Stimulated activated CD8-positive, alpha-beta memory T cell treated with anti-CD3 and anti-CD28 coated beads, Interleukin-4, amount 100 ng/mL, for 4 hours (primary cell): ENCODE results near the gene PRRT1B.

Experiments
- DNase-seq, 2 donors: peaks; one replicate each; pipeline ENCODE4 v3.0.0-alpha.2; 2020; ENCODE audit warnings: low read depth in 2 of 2, low spot score in 1 of 2

PRRT1B gene

GRCh38 chr9:131522257-131523085, 22.9 kb upstream of the PRRT1B start:
- DNase-seq, result no peak

- no peak for DNase-seq
Observed at GRCh38 chr9:131523086-131523388, 22.3 kb upstream of the PRRT1B start.

GRCh38 chr9:131523451-131524435, 21.6 kb upstream of the PRRT1B start:
- DNase-seq, result no peak

GRCh38 chr9:131524665-131525315, 20.5 kb upstream of the PRRT1B start:
- no peak for DNase-seq

GRCh38 chr9:131525643-131526565, 19.4 kb upstream of the PRRT1B start:
- no peak for DNase-seq

GRCh38 chr9:131528186-131528585, 17.1 kb upstream of the PRRT1B start:
- no peak for DNase-seq

GRCh38 chr9:131528886-131529505, 16.3 kb upstream of the PRRT1B start:
- DNase-seq, result no peak

- DNase-seq, result no peak
Observed at GRCh38 chr9:131529597-131530545, 15.5 kb upstream of the PRRT1B start.

- no peak for DNase-seq
Observed at GRCh38 chr9:131530546-131530919, 14.8 kb upstream of the PRRT1B start.

- DNase-seq, result peak; percentile 28 to 51
Observed at GRCh38 chr9:131530920-131531832, 14.1 kb upstream of the PRRT1B start, which contains the start of gene UCK1. UCK1 (minus strand) TSS chr9:131531263; CDS start chr9:131531174, 89 bp downstream.

- no peak for DNase-seq
Observed at GRCh38 chr9:131534721-131535237, 10.5 kb upstream of the PRRT1B start.

GRCh38 chr9:131537946-131538345, 7.4 kb upstream of the PRRT1B start:
- DNase-seq, result no peak

- no peak for DNase-seq
Observed at GRCh38 chr9:131539223-131539923, 6.0 kb upstream of the PRRT1B start.

- no peak for DNase-seq
Observed at GRCh38 chr9:131543141-131543540, 2.2 kb upstream of the PRRT1B start.

GRCh38 chr9:131545786-131546335, 538 bp downstream of the PRRT1B start:
- DNase-seq, result no peak

GRCh38 chr9:131546336-131547084, 1.2 kb downstream of the PRRT1B start:
- DNase-seq, result no peak
